Peyer's patch (tissue), 4 donors: ENCODE data around the gene PCBD1.

Experiments used
- CTCF ChIP-seq, 6 experiments: fragments of 450-650 bp in 4 of 6; fragments of 200-600 bp in 2 of 6; sonication (generic) in 1 of 6; IDR thresholded peaks; one replicate each; pipeline ENCODE4 v1.5.1; 2017 to 2019; ENCODE audit warnings: antibody characterized with exemption in 6 of 6, mild to moderate bottlenecking in 3 of 6, moderate library complexity in 1 of 6
- POLR2A ChIP-seq, 2 donors: fragments of 450-650 bp; IDR thresholded peaks; one replicate each; pipeline ENCODE4 v1.5.1; 2017; ENCODE audit warnings: antibody characterized with exemption in 2 of 2, mild to moderate bottlenecking in 2 of 2, moderate library complexity in 2 of 2

- TF ChIP-seq CTCF (IDR thresholded peaks at IDR 0.05) (no peak), POLR2A (IDR thresholded peaks at IDR 0.05) (no peak)
These were observed 42.1 kb upstream of the PCBD1 start for GRCh38 chr10:70930263-70931000.
